ENCODE results near the gene CNTFR.

Gene CNTFR

DNA sequence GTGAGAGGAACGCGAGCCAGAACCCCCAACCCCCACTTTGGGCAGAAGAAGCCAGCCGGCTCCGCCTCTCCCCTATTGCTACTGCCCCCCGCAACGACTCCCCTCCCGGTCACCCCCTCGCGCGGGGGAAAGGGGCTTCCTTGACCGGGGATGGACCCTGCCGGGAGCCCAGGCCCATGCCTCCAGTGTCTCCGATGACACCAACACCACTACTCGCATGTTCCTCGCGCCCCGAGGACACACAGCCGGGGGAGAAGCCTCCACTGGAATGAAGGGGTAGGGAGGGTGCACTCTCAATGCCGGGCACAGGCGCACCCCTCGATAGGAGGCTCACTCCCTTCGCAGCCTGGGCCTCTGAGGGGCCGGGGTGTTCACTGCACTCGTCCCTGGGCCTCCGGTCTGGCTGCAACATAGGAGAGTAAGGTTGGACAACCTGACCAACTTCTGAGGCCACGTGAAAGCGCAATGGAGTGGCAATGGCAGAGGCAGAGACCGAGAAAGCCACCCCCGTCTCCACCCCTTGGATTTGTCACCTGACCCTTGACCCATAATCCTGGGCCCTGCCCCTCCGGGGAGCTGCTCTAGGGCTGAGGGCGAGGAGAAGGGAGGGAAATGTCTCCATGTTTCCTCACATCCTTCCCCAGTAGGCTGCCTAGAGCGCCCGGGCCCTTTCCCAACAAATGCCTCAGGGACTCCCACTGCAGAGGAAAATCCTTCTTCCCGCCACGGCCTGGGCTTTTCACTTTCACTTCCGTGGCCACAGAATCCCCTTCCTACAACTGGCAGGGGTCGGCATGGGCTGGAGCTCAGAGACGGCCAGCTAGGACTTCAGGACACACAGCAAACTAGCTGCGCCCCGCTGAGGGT lies 1.1 kb upstream of the CNTFR start:
- no peak for DNase-seq (ENCODE audit: low spot score)

- no peak for DNase-seq (ENCODE audit: low spot score)
Observed at GRCh38 chr9:34588671-34589635, 571 bp downstream of the CNTFR start.

GRCh38 chr9:34587271-34587670 lies 2.3 kb downstream of the CNTFR start:
- no peak for DNase-seq (ENCODE audit: low spot score)

DNA sequence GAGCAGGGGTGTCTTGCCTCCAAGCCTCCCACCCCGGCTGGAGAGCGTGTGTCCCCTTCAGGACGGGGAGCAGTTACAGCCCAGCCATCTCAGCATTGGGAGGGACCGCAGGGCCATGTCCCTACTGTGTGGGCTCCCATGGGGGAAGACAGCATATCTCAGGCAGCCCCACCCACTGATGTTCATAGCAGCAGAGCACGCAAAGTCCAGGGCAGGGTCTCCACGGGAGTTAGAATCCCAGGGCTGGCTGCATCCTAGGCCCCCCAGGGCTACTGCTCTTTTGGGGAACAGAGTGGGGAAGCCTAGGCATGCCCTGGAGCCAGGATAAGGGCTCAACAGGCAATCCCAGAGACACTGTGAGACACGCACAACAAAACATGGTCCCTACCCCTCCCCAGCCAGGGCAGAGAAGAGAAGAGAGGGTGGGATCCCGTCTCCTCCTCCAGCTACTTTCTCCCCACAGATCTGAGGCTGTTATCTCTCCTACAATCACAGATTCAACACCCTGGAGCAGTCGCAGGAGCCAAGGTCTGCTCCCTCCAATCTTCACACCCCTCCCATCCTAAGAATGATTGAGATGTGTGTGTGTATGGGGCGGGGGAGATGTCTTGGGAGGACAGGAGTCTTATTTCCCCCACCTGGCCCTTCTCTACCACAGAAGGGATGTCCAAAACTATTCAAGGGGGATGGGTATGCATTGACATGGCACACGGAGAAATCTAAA lies 3.4 kb downstream of the CNTFR start:
- DNase-seq (ENCODE audit: low spot score), result no peak

DNA sequence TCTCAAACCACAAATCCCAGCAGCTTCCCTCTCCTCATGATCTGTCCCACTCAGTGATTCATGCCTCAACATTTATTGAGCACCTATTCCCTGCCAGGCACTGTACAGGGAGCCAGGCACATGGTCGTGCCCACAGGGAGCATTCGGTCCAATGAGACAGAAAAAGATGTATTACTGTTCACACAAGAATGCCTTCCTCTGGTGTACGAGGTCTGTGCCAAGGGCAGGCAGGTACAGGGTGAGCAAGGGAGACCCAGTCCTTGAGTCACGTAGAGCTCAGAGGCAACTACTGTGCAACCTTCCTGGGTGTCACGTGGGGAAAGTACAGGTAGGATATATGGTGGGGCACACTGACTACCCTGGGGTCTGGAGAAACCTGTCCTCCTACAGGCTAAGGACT lies 4.6 kb downstream of the CNTFR start:
- DNase-seq (ENCODE audit: low spot score), result no peak

DNA sequence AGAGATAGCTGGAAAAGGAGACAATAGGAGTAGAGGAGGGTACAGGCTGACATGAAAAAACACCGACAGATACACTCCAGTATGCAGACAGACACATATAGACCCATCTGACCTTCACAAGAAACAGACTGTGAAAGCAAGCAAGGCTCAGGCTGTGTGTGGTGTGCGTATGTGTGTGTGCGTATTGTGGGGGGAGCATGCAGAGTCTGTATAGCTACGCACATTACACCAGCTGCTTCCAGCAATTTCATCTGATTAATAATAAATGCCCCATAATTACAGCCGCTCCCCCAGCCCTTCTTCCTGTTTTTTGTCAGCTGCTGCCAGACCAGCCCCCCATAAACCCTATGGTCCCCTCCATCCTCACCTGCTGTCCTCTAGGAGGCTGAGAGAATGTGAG lies 6.7 kb downstream of the CNTFR start:
- no peak for DNase-seq (ENCODE audit: low spot score)

DNA sequence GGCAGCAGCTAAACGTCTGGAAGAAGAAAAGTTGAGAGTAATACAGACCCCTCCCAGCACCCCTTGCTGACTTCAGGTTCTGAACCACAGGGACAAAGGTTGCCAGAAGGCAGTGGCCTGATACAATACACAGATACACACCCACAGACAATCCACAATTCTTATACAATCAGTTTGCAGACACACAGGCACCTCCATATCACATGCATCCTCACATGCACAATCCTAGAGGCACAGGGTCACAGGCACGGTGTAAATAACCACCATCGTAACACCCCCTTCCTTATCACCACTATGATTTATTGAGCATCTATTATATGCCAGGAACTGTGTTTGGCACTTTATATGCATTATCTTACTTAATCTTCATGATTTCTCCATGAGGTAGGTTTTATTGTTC lies 8.2 kb downstream of the CNTFR start:
- DNase-seq (ENCODE audit: low spot score), result no peak

GRCh38 chr9:34580358-34580757 lies 9.2 kb downstream of the CNTFR start:
- no peak for DNase-seq (ENCODE audit: low spot score)

GRCh38 chr9:34579808-34580163 lies 9.7 kb downstream of the CNTFR start:
- DNase-seq (ENCODE audit: low spot score), result no peak

- DNase-seq (ENCODE audit: low spot score), result no peak
Observed at GRCh38 chr9:34579104-34579807, 10.3 kb downstream of the CNTFR start.

- no peak for DNase-seq (ENCODE audit: low spot score)
Observed at GRCh38 chr9:34578241-34579103, 11.1 kb downstream of the CNTFR start.

DNA sequence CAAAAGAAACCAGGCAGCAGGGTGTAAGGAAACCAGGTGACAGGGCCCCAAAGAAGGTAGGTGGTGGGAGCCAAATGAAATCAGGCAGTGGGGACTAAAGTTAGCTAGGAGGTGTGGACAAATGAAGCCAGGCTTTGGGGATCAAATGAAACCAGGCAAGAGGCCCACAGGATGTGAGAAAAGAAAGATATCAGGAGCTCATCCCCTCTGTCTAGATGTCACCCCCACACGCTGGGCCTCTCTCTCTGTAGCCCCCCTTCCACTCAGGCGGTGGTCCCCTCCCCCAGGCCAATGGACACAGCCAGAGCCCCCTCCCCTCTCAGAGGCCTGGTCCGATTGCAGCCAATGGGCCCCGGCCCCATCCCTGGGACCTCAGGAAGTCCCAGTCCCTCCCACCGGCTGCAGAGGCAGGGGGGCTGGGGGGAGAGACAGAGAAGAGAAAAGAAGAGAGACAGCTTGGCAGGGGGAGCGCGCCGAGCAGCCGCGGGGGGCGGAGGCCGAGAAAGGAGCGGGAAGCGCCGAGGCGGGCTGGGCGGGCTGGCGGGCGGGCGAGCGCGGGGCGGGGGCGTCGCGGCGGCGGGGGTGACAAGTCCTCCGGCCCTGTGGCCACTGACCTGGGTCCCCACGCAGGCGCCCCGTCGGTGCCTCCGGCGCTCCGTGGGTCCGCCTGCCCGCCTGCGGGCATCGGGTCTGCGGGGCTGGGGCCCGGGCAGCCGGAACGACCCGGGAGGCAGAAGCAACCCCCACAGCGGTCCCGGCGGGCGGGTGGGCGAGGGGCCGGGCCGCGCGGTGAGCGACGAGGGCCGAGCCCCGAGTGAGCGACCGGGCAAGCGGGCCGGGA lies 11.9 kb downstream of the CNTFR start:
- DNase-seq (ENCODE audit: low spot score), result no peak

GRCh38 chr9:34576597-34577399 lies 12.7 kb downstream of the CNTFR start:
- DNase-seq (ENCODE audit: low spot score), result no peak

DNA sequence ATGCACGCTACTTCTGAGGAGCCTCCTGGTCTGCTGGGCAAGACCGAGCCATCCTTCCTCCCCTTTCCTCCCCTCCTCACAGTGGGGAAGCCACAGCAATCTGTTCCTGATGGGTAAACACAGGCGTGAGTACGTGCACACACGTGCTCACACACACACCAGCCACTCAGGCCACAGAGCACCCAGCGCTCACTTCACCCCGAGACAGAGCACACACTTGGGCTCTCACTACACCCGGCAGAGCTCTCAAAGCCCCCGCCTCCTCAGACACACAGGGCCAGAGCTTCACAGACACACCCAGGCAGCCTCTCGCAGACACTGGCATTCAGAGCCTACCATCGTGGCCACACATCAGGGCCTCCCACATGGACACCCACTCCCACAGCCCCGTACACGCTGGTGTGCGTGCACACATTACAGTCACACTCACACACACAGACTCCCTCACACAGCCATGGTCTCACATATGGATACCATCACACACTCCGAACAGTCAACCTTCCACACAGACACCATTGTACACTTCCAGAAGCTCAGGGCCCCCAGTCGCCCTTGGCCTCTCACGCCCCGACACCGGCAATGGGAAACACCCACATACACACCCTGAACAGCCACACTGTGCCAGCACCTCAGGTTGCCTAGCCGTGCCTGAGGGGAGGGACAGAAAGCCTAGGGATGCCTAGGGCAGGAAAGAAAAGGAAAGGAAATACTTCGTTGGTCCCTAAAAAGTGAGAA lies 13.5 kb downstream of the CNTFR start:
- no peak for DNase-seq (ENCODE audit: low spot score)

- DNase-seq (ENCODE audit: low spot score), result no peak
Observed at GRCh38 chr9:34575241-34575640, 14.3 kb downstream of the CNTFR start.

DNA sequence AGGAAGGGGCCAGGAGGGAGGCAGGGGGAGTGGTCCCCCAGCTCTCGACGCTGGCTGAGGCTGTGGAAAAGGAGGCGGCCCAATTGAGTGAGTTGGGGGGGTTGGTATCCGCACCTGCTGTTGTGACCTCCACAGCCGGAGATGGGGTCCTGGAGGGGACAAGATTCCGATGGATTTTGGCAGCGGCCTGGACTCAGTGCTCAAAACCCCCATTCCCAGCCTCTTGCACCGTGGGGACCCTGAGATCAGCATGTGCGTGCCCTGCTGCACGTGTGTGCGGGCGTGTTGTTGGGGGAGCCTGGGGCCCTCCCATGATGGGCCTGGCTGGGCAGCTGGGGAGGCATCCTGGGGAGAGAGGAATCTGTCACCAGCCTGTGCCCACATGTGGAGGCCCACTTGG lies 15.0 kb downstream of the CNTFR start:
- DNase-seq (ENCODE audit: low spot score), result no peak

- no peak for DNase-seq (ENCODE audit: low spot score)
Observed at GRCh38 chr9:34573599-34574325, 15.8 kb downstream of the CNTFR start.

DNA sequence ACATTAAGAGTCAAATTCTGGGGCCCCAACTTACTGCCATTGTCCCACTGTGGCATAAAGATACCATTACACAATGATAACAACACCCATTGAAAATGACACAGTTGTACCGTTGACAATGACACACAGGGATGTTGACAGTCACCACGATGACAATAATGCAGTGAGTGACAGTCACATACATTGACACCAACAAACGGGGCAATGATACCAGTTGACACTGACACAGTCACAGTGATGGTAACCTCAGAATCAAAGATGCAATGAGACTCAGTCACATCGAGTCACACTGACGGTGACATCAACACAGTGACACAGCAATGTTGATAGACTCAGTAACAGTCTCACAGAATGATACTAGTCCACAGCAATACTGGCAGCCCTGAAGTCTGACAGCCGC lies 16.9 kb downstream of the CNTFR start:
- no peak for DNase-seq (ENCODE audit: low spot score)

Data from CD4-positive, alpha-beta T cell treated with Interleukin-2 at 100 ng/mL for 4 hours (primary cell).